ENCODE results near the gene ATP8A1.

Gene ATP8A1

GRCh38 chr4:42646999-42647541, 9.8 kb downstream of the ATP8A1 start:
- no peak for DNase-seq

GRCh38 chr4:42646013-42646784, 10.7 kb downstream of the ATP8A1 start:
- no peak for DNase-seq

GRCh38 chr4:42644897-42645296, 12.0 kb downstream of the ATP8A1 start:
- DNase-seq = no peak

GRCh38 chr4:42643685-42644084, 13.2 kb downstream of the ATP8A1 start:
- DNase-seq = no peak

GRCh38 chr4:42642845-42643615, 13.9 kb downstream of the ATP8A1 start:
- DNase-seq = no peak

- DNase-seq = peak; percentile 66
These were observed 14.7 kb downstream of the ATP8A1 start for GRCh38 chr4:42642101-42642797.

GRCh38 chr4:42641656-42642055, 15.2 kb downstream of the ATP8A1 start:
- DNase-seq = no peak

- no peak for DNase-seq
These were observed 15.7 kb downstream of the ATP8A1 start for GRCh38 chr4:42641161-42641560.

GRCh38 chr4:42640613-42641012, 16.3 kb downstream of the ATP8A1 start:
- no peak for DNase-seq

GRCh38 chr4:42638993-42639392, 17.9 kb downstream of the ATP8A1 start:
- DNase-seq = peak; percentile 89

- no peak for DNase-seq
These were observed 18.6 kb downstream of the ATP8A1 start for GRCh38 chr4:42638321-42638720.

GRCh38 chr4:42637867-42638266, 19.0 kb downstream of the ATP8A1 start:
- no peak for DNase-seq

- DNase-seq = no peak
These were observed 19.8 kb downstream of the ATP8A1 start for GRCh38 chr4:42637104-42637503.

GRCh38 chr4:42636645-42636949, 20.3 kb downstream of the ATP8A1 start:
- DNase-seq = no peak

- DNase-seq = no peak
These were observed 23.1 kb downstream of the ATP8A1 start for GRCh38 chr4:42633605-42634388.

GRCh38 chr4:42632653-42633382, 24.1 kb downstream of the ATP8A1 start:
- DNase-seq = no peak

GRCh38 chr4:42630908-42631307, 26.0 kb downstream of the ATP8A1 start:
- no peak for DNase-seq

- DNase-seq = no peak
These were observed 28.2 kb downstream of the ATP8A1 start for GRCh38 chr4:42628740-42629139.

GRCh38 chr4:42627885-42628646, 28.8 kb downstream of the ATP8A1 start:
- no peak for DNase-seq

GRCh38 chr4:42626629-42627146, 30.2 kb downstream of the ATP8A1 start:
- no peak for DNase-seq

- no peak for DNase-seq
These were observed 31.6 kb downstream of the ATP8A1 start for GRCh38 chr4:42625329-42625728.

All from hematopoietic multipotent progenitor cell treated with erythropoietin and hydrocortisone succinate and interleukin-3 and kit ligand, for 4 days (in vitro differentiated cells).